Measurements from ENCODE around the gene MPP3.

DNA sequence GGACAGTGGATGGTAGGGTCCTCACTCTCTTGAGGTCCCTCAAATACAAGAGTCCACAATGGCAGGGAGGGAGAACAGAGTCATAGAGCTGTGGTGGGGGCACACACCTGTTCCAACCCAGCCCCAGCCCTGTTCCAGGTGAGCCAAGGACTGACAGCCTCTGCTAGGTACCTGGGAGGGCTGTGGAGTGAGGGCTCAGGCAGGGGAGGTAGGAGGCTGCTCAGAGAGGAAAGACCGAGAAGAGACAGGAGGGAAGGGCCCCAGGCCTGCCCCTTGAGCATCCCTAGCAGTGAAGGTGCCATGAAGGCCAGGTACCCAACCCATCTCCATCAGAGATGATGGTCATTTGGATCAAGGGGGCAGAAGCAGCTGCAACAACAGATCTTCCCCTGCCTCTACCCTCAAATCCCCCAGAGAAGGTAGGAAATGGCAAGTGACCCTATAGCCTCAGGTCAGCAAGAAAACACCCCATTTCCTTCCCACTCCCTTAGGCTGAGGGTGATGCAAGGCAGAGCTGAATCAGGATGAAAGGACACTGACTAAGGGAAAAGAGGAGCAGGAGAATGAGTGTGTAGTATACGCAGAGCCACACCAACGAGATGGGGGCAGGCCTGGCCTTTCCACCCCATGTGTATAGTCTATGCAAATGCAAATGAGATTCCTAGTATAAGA, 42.7 kb upstream of the MPP3 start:
- TF ChIP-seq CTCF (IDR thresholded peaks at IDR 0.05) = no peak
- no peak for TF ChIP-seq EZH2 (IDR thresholded peaks at IDR 0.05; ENCODE audit: borderline replicate concordance, insufficient read depth, low read depth, low read length, poor library complexity, severe bottlenecking)
